IPS-11a (cell line): ENCODE data around the gene MOSPD3.

ENCODE experiments used
- H3K4me3 ChIP-seq: one replicate; pipeline ENCODE4 v1.5.1; 2013; ENCODE audit warnings: low read depth, low read length, control low read depth

MOSPD3 gene

DNA sequence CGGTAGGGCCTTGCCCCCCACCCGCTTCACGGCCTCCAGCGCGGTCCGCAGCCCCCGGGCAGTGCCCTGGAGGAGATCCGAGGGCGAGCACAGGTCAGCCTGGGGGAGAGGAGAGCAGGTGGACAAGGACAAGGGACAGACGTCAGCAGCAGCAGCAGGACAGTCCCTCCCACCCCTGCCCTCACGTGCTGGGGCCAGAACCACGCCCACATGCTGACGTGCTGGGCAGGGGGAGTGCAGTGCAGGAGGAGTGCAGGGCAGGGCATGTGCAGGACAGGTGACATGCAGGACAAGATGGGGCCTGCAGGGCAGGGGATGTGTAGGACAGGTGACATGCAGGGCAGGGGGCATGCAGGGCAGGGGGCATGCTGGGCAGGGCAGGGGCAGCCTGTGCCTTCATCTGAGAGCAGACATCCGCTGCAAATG, 37.1 kb upstream of the MOSPD3 start:
- no peak overlapping the region for H3K4me3 ChIP-seq

DNA sequence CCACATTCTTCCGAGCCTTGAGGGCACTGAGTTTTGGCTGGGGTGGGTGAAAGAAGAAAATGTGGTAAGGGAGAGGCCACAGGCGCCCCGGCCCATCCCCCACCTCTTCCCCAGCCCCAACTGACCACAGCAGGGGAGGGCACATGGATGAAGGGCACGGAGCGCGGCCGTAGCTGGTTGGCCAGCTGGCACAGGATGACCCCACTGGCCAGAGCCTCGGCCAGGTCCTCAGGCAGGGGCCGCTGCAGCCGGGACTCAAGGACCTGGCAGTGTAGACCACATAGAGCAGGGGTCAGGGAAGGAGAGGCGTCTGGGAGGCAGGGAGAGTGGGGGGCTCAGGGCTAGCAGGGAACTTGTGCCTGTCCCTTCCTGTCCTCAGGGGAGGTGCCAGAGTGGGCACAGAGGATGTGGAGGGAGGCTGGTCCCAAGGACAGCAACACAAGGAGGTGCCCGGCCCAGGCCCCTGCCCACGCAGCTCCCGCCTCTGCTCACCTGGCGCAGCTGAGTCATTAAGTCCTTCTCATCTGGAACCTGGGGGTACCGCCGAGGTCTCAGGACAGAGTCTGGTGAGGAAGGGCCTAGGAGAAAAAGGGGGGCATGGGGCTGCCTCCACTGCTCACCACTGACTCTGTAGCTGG, 36.5 kb upstream of the MOSPD3 start:
- no peak overlapping the region for H3K4me3 ChIP-seq

DNA sequence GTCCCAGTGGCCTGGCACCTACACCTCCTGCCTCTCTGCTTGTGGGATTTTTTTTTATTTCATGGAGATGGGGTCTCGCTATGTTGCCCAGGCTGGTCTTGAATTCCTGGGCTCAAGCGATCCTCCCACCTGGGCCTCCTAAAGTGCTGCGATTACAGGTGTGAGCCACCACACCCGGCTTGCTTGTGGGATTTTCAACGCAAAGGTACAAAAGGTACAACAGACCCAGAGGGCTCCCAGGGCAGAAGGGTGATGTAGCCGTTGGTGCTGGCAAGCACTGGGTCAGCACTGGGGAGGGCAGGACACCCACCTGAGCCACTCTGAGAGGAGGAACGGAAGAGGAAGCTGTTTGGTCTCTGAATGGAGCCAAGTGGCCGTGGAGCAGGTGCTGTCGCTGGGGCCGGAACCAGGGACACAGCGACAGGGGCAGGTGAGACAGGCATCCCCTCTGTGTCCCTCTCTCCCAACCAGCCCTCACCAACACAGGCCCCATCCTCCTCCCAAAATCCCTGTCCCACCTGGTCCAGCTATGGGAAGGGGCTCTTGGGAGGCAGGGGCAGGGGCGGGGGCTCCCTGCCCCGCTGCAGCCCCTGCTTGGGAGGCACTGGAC, 35.9 kb upstream of the MOSPD3 start:
- no peak overlapping the region for H3K4me3 ChIP-seq

DNA sequence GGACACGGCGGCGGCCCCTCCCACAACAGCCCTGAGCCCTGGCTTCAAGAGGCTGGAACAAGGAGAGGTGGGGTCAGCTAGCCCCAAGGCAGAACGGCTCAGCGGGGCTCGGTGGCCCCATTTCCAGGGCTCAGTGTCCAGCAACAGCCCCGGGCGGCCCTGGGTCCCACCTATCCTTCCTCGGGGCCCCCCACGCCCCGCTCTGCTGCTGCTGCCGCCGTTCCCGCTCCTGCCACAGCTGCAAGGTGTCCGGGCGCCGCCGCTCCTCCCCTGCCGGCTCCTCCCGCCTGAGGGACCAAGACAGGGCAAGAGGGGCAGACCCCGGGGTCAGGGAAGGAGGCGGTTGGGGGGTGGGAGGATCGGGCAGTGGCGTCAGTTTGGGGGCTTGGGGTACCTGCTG, 35.2 kb upstream of the MOSPD3 start:
- H3K4me3 ChIP-seq: no peak overlapping the region

DNA sequence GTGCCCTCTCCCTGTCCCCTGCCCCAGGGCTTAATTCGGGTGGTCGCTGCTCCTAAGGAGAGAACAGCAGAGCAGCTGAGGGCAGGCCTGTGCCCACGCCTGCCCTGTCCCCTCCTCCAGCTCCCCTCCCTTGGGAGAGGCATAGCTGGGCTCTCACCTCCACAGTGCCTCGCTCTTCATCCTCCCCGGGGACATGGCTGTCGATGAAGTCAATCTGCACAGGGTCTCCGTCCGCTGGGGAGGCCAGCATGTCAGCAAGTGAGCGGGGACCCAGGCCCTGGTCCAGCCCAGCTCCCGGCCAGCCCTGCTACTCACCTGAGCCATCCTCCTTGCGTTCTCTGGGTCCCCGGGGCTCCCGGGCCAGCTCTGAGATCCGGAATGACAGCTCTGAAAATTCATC, 34.8 kb upstream of the MOSPD3 start:
- H3K4me3 ChIP-seq: no peak overlapping the region

DNA sequence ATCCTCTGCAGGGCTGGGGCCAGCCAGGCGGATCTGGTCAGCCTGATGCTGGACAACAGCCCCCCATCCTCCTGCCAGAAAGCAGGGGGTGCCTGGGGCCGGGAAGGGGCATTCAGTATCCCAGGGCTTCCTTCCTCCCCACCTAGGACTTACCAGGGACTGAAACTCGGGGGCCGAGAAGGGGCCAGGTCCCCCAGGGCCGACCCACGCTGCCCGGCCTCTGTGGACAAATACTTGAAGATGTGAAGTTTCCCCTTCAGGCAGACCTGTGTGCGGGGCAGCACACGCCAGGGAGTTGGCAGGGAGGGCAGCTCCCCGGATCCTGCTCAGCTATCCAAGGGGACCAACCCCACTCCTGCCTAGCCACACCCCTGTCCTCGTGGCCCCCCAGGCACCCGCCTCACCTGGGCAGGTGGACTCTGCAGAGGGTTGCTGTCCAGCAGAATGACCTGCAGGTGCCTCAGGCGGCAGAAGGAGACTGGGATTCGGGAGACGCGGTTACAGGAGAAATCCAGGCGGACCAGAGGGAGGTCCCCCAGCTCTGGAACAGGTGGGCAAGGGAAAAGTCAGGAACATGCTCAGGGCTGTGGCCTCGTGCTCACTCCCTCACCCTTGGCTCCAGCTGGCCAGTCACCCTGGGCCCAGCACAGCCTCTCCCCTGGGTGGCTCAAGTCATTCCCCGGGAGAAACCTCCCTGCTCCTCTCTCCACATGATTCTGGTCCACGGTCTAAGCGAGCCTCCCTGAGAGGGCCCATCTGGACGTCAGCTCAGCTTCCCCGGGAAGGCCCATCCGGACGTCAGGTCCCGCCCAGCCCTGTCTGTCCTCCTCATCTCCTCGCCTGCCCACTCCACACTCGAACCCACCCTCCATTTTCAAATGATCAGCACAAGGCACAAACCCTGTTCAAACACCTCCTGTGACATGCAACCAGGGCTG, 33.8 kb upstream of the MOSPD3 start:
- H3K4me3 ChIP-seq: no peak overlapping the region

DNA sequence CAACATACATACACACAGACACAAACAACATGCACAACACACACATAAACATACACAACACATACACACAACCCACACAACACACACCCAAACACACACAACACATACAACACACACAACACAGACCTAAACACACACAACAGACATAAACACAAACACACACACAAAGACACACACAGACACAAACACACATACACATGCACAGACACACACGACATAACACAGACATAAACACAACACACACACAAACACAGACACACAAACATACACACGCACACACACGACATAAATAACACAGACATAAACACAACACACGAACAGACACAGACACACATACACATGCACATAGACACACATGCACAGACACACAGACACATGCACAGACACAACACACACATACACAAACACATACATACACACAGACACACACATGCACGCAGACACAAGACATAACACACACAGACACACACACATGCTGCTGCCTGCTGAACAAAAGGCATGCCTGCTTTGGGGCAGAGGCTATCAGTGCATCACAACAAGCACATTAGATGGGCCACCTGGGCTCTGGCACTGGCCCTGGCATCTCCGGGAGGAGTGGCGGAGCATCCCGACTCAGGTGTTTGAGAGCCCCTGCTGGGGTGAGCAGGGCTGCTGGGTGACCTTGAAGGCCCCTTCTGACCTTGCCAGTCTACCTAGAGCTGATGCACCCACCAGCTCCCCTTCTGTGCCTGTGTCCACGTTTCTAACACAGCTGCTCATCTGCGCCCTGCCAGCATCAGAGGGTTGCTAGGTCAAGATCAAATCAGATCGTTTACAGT, 31.7 kb upstream of the MOSPD3 start:
- no peak overlapping the region for H3K4me3 ChIP-seq

DNA sequence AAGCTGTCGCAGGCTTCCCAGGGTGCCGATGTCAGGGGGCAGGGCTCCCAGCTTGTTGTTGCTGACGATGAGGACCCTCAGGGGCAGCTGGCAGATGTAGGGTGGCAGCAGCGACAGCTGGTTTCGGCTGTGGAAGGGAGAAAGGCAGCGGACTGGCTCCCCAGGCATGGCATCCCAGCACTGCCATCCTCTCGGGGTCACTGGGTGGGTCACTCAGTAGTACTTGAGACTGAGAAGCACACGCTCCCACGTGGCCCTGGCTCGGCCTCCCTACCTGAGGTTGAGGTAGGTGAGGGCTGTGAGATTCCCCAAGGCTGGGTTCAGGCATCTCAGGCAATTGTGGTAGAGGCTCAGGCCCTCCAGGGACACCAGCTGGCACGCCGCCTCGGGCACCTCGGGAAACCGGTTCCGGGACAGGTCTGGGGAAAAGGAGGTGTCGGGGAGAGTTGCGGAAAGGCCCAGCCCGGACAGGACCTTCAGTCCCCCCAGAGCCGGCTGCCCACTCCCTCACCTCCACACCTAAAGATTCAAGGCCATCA, 30.2 kb upstream of the MOSPD3 start:
- no peak overlapping the region for H3K4me3 ChIP-seq

DNA sequence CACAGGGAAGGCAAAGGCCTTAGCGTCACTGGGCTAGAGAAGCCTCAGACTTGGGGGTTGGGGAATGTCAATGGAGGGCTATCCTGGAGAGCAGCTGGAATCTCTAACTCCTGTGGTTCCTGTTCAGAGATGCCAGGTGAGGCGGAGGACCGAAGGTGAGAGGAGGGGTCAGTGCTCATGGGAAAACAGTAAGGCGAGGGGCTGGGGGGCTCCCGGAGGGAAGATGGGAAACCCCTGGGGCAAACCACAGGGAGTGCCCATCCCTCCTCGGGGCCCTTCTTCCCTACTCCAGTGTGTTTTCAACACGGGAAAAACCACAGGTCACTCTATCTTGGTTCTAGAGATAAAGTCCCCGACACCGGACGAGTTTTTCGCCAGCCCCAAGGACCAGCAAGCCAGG, 29.7 kb upstream of the MOSPD3 start:
- no peak overlapping the region for H3K4me3 ChIP-seq

DNA sequence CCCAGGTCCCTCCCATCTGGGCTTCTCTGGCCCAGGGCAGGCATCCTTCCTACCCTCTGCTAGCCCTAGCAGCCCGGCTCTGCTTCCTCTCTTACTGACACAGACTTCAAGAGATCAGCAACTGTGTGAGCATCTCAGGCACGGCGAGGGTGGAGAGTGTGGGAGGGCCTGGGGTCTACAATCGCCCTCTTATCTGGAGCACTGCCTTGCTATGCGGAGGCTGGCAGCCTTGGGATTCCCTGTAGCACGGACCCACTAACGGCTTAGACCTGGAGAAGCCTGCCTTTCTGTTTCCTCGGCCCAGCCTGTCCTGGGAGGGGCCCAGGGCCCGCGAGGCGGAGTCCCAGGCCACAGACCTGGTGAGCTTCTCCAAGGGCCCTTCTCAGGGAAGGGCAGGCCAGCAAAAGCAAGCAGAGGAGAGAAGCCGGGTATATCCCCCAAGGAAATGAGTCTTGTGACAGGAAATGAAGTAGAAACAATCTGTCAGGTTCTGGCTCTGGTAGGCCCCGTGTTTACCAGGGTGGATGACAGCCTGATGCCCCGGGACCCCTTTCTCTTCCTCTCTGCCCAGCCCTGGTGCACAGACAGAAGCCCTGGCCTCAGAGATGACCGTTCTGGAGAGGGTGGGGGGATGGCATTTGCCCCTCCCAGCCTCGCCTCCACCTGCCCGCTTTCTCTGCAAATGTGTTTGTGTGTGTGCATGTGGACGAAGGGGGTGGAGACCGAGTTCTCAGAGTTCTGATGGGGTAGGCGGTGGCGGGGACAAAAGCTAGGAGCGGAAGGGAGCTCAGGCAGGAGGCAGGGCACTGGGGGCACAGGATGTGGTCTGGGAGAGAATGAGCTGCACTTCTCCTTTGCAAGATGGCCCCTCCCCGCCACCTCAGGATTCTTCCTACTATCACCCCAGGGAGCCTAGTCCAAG, 28.9 kb upstream of the MOSPD3 start:
- no peak overlapping the region for H3K4me3 ChIP-seq

DNA sequence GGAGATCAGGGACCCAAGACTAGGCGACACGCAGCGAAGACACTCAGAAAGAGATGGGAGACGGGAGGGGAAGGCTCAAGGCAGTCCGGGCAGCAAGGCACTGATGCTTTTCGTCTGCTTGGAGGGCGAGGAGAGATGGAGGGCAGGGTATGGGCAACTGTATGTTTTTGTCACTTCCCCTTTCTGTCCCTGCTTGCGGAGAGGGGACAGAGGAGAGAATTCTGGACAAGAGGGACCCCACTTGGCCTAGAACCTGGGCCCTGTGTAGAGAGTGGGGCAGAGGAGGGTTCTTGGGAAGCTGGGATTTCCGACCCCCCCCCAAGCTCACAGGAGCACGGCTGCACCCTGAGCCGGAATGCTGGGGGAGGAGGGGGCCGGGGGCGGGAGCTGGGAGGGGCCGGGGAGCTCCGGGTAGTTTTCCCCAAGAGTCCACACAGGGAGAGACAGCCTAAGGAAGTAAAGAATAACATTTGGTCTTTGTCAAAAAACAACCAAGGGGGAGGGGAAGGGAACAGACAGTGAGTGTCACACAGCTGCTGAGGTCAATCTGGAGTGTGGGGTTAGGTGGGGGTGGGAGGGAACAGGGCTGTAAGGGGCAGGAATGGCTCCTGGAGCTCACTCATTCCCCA, 28.2 kb upstream of the MOSPD3 start:
- peak overlapping the region; percentile 84 for H3K4me3 ChIP-seq

DNA sequence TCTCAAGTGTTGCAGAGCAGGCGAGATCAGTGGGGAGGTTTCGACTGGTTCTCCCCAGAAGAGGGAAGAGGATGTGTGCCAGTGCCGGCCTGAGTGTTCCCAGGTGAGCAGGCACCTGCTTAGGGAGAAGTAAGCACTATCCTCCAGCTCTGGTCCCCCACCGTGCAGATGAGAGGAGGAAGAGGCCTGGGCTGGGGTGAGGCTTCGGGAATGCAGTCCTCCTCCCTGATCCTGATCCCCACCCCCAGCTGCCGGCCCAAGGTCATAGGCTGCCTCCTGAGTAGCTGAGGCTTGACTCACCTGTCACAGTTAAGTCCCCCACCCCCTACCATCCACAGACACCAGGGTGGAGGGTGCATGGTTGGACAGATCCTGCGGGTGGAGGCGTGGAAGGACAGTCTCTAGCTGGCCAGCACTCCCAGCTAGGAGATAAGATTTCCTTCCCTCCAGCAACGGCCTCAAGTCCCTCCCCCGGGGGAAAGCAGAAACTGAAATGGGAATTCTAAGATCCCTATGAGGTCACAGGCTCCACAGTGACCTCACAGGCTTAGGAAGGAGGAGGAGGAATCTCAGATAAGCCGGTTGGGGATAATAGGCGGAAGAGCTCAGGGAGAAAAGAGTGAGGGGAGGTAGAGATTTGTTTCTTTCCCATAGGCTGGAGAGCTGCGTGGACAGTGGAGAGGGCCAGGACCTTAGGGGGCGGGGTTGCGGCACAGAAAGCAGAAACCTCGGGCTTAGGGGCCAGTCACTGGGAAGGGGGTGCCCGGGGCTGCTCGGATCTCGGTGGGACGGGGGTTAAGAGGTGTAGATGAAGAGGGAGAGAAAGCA, 27.4 kb upstream of the MOSPD3 start:
- peak overlapping the region; percentile 84 for H3K4me3 ChIP-seq

DNA sequence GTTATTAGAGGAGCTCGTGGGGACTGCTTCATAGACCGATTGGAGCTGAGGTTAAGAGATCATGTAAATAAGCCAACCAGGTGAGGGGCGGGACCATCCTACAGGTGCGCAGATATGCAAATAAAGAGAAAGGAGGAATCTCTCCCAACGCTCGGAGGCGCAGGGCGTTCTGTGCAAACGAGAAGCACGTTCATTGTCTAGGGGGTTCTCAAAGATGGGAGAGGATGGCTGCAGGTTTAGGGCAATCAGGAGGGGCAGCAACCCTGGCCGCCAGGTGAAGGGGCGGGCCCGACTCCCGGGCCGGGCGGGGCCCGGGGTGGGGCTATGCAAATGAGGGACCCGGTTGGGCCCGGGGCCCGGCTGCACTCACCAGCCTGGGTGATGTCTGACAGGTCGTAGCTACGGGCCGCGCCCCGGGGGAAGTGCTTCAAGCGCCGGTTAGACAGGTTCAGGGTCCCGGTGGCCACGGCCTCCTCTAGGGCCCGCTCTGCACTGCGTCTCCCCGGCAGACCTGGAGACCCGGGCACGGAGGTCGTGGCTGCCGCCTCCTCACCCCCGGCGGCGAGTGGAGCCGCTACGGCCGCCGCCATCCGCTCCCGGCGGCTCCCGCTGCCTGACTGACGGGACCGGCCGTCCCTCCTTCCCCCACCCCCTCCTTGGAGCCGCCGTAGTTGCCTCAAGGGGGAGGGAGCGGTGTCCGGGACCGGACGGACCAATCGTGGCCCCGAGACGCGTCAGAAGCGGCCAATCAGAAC, 26.7 kb upstream of the MOSPD3 start, which contains the start of gene LRCH4:
LRCH4 (minus strand) TSS at position 619 of the 755 bp plus-strand sequence; CDS start at position 590, 29 bp downstream.
- peak within 1 kb of the TSS; percentile 84 for H3K4me3 ChIP-seq

DNA sequence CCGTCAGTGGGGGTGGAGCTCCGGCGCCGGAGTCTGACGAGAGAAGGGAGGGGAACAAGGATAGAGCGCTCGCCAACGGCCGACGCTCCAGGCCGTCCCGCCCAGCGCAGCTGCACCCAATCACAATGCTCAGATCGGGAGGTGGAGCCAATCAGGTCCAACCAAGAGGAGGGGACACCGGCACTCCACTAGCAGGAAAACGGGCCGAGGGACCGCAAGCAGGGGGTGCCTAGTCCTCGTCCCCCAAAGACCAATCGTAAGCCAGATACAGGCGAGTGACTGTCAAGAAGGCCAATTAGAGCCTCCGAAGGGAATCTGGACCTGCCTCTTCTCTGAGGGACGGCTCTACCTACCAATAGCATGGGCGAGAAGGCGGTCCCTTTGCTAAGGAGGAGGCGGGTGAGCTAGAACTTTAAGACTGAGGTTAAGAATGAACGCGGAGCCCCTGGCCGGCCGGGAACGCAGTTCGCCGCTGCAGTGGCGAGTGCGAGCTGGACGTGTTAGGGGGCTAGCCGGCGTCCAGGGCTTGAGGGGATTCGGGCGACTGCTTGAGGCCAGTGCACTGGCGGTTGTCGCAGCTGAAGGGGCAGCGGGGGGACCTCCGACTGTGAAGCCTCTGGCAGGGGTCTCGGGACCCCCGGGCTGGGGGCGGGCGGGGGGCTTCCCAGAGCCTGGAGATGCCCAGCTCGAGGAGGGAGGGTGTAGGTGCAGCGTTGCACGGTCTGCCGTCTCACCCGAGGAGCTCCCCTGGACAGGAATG, 25.9 kb upstream of the MOSPD3 start, which contains the start of gene FBXO24:
FBXO24 (plus strand) TSS at position 63 of the 760 bp plus-strand sequence; CDS start at position 361, 298 bp downstream.
- H3K4me3 ChIP-seq: peak within 1 kb of the TSS; percentile 84

DNA sequence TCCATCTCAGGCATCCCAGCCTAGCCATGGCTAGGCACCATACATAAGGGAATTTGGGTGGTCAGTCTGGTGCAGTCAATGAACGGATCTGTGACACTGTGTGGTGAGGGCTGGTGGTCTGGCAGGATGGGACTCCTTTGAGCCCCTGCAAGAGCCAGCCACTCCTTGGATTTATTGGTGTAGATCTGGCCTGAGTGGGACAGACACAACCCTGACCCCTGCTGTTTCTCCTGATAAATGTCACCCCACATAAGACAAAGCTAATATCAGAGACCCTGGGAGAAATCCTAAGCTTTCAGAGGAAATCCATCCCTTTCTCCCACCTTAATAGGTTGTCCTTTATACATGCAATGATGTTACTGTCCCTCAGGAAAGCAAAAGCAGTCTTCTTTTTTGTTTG, 23.9 kb upstream of the MOSPD3 start:
- H3K4me3 ChIP-seq: no peak overlapping the region

DNA sequence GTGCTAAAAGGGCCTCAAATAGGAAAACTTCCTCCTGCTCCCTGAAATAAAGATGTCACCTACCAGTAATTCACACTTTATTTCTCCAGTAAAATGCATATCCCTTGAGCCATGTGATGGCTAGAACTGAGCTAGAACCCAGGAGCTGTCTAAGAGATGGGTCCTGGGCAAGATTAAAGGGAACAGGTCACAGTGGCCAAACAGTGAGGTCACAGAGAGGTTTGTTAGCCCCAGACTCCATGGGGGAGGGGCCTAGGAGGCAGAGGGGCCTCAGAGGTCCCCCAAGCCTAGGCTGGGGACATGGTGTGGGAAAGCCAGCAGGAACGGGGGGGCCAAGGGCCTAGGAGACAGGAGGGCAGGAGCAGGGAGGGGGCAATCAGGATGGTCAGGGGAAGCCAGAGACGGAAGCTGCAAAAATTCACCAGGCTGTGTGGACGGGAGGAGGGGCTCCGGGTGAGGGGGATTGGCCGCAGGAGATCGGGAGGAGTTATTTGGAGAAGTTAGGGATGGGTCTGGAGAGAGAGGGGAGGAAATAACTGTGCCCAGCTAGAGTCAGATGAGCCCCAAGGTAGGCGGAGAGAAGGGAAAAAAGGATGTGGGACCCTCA, 22.9 kb upstream of the MOSPD3 start:
- no peak overlapping the region for H3K4me3 ChIP-seq
